Measurements from ENCODE around the gene NCOR1. TPM values are rescaled to one million over a fixed set of nuclear protein-coding genes. Genes with fewer than 3 reads are reported as not detected.
A peak's percentile ranks its signal among the peaks of the same experiment; 100 is the strongest.

Gene NCOR1
- total and polyA plus RNA-seq, 2 experiments from 2014 or later: 102 to 132 TPM

GRCh38 chr17:16001226-16001897 lies 214.0 kb downstream of the NCOR1 start:
- no peak for TF ChIP-seq ETS1 (IDR thresholded peaks at IDR 0.05)
- TF ChIP-seq ZNF114 (CRISPR knock-in tag; IDR thresholded peaks at IDR 0.05): no peak
- TF ChIP-seq POLR2AphosphoS5 (IDR thresholded peaks at IDR 0.05; ENCODE audit: low read depth): no peak
- no peak for TF ChIP-seq NANOG (IDR thresholded peaks at IDR 0.05; ENCODE audit: borderline replicate concordance)
- no peak for TF ChIP-seq EZH2phosphoT487 (IDR thresholded peaks at IDR 0.05; ENCODE audit: unreplicated experiment)
- no peak for TF ChIP-seq STAT1 (IDR thresholded peaks at IDR 0.05; ENCODE audit: unreplicated experiment)
- no peak for TF ChIP-seq ZNF331 (CRISPR knock-in tag; IDR thresholded peaks at IDR 0.05; ENCODE audit: low read depth)
- no peak for TF ChIP-seq JUNB (IDR thresholded peaks at IDR 0.05; ENCODE audit: unreplicated experiment)
- no peak for TF ChIP-seq REST (IDR thresholded peaks at IDR 0.05; ENCODE audit: unreplicated experiment)
- no peak for TF ChIP-seq CREB1 (CRISPR knock-in tag; IDR thresholded peaks at IDR 0.05; ENCODE audit: low read depth)
- no peak for TF ChIP-seq ZNF462 (CRISPR knock-in tag; IDR thresholded peaks at IDR 0.05)
- no peak for TF ChIP-seq CTCF (conservative IDR thresholded peaks at IDR 0.05; ENCODE audit: low read depth in 2 of 2)
- no peak for TF ChIP-seq EZH2 (IDR thresholded peaks at IDR 0.05; ENCODE audit: low read depth, unreplicated experiment)
- peak overlapping the region; percentile 98 for H3K4me2 ChIP-seq
- peaks cover 12% of the 10 kb centered on the region for H3K4me1 Mint-ChIP-seq
- H3K4me1 ChIP-seq (ENCODE audit: insufficient read depth): peaks cover 12% of the 10 kb centered on the region
- DNase-seq (ENCODE audit: low spot score) (no peak), ATAC-seq (no peak)
- no peak overlapping the region for H3K27ac Mint-ChIP-seq
- peaks cover 4% of the 10 kb centered on the region for H3K27me3 Mint-ChIP-seq (ENCODE audit: insufficient read depth, low read depth, poor library complexity)
- peak overlapping the region; percentile 93 for H3K4me3 Mint-ChIP-seq
- H3K27me3 ChIP-seq (ENCODE audit: insufficient read depth): no peaks in the 10 kb centered on the region
- H3K9me3 Mint-ChIP-seq: peaks cover 6% of the 10 kb centered on the region
- no peaks in the 10 kb centered on the region; the same call in 1 of the 2 replicates for H3F3A ChIP-seq (replicated peaks; ENCODE audit: low read depth)
- H3K9me2 ChIP-seq (ENCODE audit: insufficient read depth): no peaks in the 10 kb centered on the region
- no peak overlapping the region for H2AFZ ChIP-seq
- H3K4me3 ChIP-seq: peak overlapping the region; percentile 91
- no peak overlapping the region for H3K27ac ChIP-seq (ENCODE audit: low read depth)
- peaks cover 39% of the 10 kb centered on the region for H3K79me2 ChIP-seq (replicated peaks; ENCODE audit: insufficient read depth)
- peaks cover 63% of the 10 kb centered on the region for H3K36me3 Mint-ChIP-seq (ENCODE audit: low read depth)
- peaks cover 22% of the 10 kb centered on the region for H4K20me1 ChIP-seq (replicated peaks; ENCODE audit: insufficient read depth)
- peaks cover 48% of the 10 kb centered on the region for H3K36me3 ChIP-seq (ENCODE audit: insufficient read depth)

Measured in GM23338 (cell line).